ENCODE measurements around the gene ITPR2.

The ITPR2 gene

DNA sequence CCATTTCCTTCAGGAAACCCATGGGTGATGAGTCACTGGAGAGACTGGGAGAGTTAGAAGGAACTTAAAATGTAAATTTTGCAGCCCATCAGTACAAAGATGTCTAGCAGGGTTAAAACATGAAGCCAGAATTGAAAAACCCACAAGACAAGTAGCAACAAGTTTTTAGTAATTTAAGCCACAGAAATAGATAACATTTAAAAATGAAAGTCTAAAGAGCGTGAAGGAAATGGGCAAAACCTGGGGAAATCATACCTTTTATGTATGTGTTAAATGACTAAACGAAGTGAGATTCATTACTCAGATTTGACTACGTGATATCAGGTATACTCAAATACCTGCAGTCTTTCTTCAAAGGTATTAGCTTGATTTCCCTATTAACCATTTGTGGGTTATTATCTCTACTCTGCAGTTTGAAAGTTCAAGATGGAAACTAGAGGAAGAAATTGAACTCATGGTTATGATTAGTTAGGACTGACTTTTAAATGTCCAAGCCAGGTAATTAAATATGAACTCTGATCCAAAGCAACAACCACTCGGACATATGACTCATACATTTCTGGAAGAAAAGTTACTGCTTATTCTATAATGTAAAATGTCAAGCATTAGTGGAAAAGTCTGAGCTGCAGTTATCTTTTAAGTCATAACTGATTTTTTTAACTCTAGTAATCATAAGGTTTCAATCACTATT, 84.1 kb downstream of the ITPR2 start:
- Histone ChIP-seq H4K8ac (ENCODE audit: low read depth, low read length) (no peak overlapping the region), H2AFZ (ENCODE audit: insufficient read depth, low read length, poor library complexity) (no peak overlapping the region), H3K36me3 (ENCODE audit: control insufficient read depth in 1 of 2, insufficient read depth in 2 of 2, low read length in 2 of 2) (no peaks in the 10 kb centered on the region), H3K23ac (ENCODE audit: low read length) (no peak overlapping the region), H3K4me2 (ENCODE audit: low read length) (no peak overlapping the region), H3K4me3 (ENCODE audit: low read depth, low read length) (no peak overlapping the region), H2BK5ac (ENCODE audit: low read depth, low read length, poor library complexity) (no peak overlapping the region), H3K9ac (ENCODE audit: low read length) (no peak overlapping the region), H3K79me2 (ENCODE audit: control insufficient read depth, insufficient read depth, low read length, poor library complexity) (peaks cover 3% of the 10 kb centered on the region), H3K79me1 (ENCODE audit: low read length) (peaks cover 10% of the 10 kb centered on the region), H4K91ac (ENCODE audit: low read depth, low read length) (no peak overlapping the region), H3K4ac (ENCODE audit: low read depth, low read length) (no peak overlapping the region), H3K27ac (ENCODE audit: low read depth, low read length) (no peak overlapping the region), H2BK120ac (ENCODE audit: insufficient read depth, low read length, poor library complexity) (no peak overlapping the region), H2AK5ac (ENCODE audit: low read length) (no peak overlapping the region), H2BK12ac (ENCODE audit: low read length) (no peak overlapping the region), H3K27me3 (ENCODE audit: insufficient read depth, low read length) (no peaks in the 10 kb centered on the region), H3K9me3 (ENCODE audit: insufficient read depth, low read depth, low read length) (no peaks in the 10 kb centered on the region), H3K18ac (ENCODE audit: low read length) (no peak overlapping the region), H4K12ac (ENCODE audit: low read depth, low read length) (no peak overlapping the region), H3K4me1 (ENCODE audit: control insufficient read depth in 1 of 2, insufficient read depth in 2 of 2, low read length in 2 of 2) (peaks cover 11 to 25% of the 10 kb centered on the region in 2 experiments), H3K14ac (ENCODE audit: low read length) (no peak overlapping the region)
- no peak for DNase-seq
- WGBS (ENCODE audit: extremely low coverage, insufficient coverage, insufficient read length), result no CpG with 5 or more reads among the region's 4 CpGs

DNA sequence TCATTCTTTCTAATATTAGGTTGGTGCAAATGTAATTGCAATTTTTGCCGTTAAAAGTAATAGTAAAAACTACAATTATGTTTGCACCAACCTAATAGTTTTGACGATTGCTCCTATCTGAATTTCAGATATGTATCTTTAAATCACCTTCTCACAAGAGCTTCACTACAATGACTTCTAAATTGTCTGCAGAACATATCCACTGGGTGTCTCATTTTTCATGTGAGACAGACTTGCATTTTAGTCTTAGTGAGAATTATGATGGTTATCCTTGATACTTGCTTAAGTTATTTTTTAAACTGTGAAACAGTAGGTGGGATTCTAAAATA, 84.6 kb downstream of the ITPR2 start:
- Histone ChIP-seq H3K14ac (ENCODE audit: low read length) (no peak overlapping the region), H2AK5ac (ENCODE audit: low read length) (no peak overlapping the region), H3K4me2 (ENCODE audit: low read length) (no peak overlapping the region), H3K9ac (ENCODE audit: low read length) (no peak overlapping the region), H3K4ac (ENCODE audit: low read depth, low read length) (no peak overlapping the region), H3K9me3 (ENCODE audit: insufficient read depth, low read depth, low read length) (no peaks in the 10 kb centered on the region), H3K18ac (ENCODE audit: low read length) (no peak overlapping the region), H2BK5ac (ENCODE audit: low read depth, low read length, poor library complexity) (no peak overlapping the region), H4K91ac (ENCODE audit: low read depth, low read length) (no peak overlapping the region), H2BK120ac (ENCODE audit: insufficient read depth, low read length, poor library complexity) (no peak overlapping the region), H3K4me1 (ENCODE audit: control insufficient read depth in 1 of 2, insufficient read depth in 2 of 2, low read length in 2 of 2) (peaks cover 12 to 26% of the 10 kb centered on the region in 2 experiments), H3K27me3 (ENCODE audit: insufficient read depth, low read length) (no peaks in the 10 kb centered on the region), H2BK12ac (ENCODE audit: low read length) (no peak overlapping the region), H4K12ac (ENCODE audit: low read depth, low read length) (no peak overlapping the region), H3K36me3 (ENCODE audit: control insufficient read depth in 1 of 2, insufficient read depth in 2 of 2, low read length in 2 of 2) (no peaks in the 10 kb centered on the region), H4K8ac (ENCODE audit: low read depth, low read length) (no peak overlapping the region), H3K79me2 (ENCODE audit: control insufficient read depth, insufficient read depth, low read length, poor library complexity) (peaks cover 3% of the 10 kb centered on the region), H3K23ac (ENCODE audit: low read length) (no peak overlapping the region), H3K79me1 (ENCODE audit: low read length) (peaks cover 11% of the 10 kb centered on the region), H3K27ac (ENCODE audit: low read depth, low read length) (no peak overlapping the region), H3K4me3 (ENCODE audit: low read depth, low read length) (no peak overlapping the region), H2AFZ (ENCODE audit: insufficient read depth, low read length, poor library complexity) (no peak overlapping the region)
- no CpG with 5 or more reads among the region's 2 CpGs for WGBS (ENCODE audit: extremely low coverage, insufficient coverage, insufficient read length)
- DNase-seq, result no peak

DNA sequence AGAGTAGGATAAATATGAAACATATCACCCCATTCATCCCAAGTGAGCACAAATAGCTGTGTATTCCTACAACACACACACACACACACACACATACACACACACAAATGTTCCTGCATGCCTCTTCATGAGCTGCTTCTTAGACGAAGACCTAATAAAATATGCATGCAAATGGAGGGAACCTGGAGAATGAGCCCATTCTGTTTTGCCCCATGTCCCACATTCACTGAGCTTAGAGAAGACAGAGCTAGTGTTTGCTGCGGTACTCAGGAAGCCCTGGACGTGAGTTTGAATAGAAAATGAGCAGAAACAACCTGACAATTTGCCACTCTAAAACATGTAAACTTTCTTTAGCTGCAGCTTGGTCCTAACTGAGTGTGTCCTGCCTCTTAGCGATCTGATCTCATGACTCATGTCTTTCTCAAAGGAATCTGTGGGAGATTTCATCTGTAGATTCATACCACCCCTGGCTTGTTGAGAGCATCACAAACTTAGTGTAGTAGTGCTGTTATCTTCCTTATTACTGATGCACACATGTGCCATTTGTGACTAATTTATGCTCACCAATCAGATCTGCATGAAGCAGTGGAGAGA, 86.8 kb downstream of the ITPR2 start:
- Histone ChIP-seq H3K27ac (ENCODE audit: low read depth, low read length) (peak overlapping the region; percentile 70), H3K4me2 (ENCODE audit: low read length) (peak overlapping the region; percentile 17), H3K23ac (ENCODE audit: low read length) (no peak overlapping the region), H4K91ac (ENCODE audit: low read depth, low read length) (no peak overlapping the region), H2AK5ac (ENCODE audit: low read length) (no peak overlapping the region), H3K4ac (ENCODE audit: low read depth, low read length) (no peak overlapping the region), H3K9ac (ENCODE audit: low read length) (no peak overlapping the region), H4K12ac (ENCODE audit: low read depth, low read length) (no peak overlapping the region), H4K8ac (ENCODE audit: low read depth, low read length) (no peak overlapping the region), H3K9me3 (ENCODE audit: insufficient read depth, low read depth, low read length) (no peaks in the 10 kb centered on the region), H2BK12ac (ENCODE audit: low read length) (no peak overlapping the region), H3K36me3 (ENCODE audit: control insufficient read depth in 1 of 2, insufficient read depth in 2 of 2, low read length in 2 of 2) (no peaks in the 10 kb centered on the region), H3K79me2 (ENCODE audit: control insufficient read depth, insufficient read depth, low read length, poor library complexity) (peaks cover 4% of the 10 kb centered on the region), H3K4me1 (ENCODE audit: control insufficient read depth in 1 of 2, insufficient read depth in 2 of 2, low read length in 2 of 2) (peaks cover 12 to 22% of the 10 kb centered on the region in 2 experiments), H3K14ac (ENCODE audit: low read length) (no peak overlapping the region), H2BK120ac (ENCODE audit: insufficient read depth, low read length, poor library complexity) (no peak overlapping the region), H2BK5ac (ENCODE audit: low read depth, low read length, poor library complexity) (no peak overlapping the region), H2AFZ (ENCODE audit: insufficient read depth, low read length, poor library complexity) (no peak overlapping the region), H3K4me3 (ENCODE audit: low read depth, low read length) (no peak overlapping the region), H3K18ac (ENCODE audit: low read length) (no peak overlapping the region), H3K27me3 (ENCODE audit: insufficient read depth, low read length) (no peaks in the 10 kb centered on the region), H3K79me1 (ENCODE audit: low read length) (peaks cover 9% of the 10 kb centered on the region)
- WGBS (ENCODE audit: extremely low coverage, insufficient coverage, insufficient read length), result no CpG with 5 or more reads among the region's 4 CpGs
- DNase-seq, result peak; percentile 40 to 83

DNA sequence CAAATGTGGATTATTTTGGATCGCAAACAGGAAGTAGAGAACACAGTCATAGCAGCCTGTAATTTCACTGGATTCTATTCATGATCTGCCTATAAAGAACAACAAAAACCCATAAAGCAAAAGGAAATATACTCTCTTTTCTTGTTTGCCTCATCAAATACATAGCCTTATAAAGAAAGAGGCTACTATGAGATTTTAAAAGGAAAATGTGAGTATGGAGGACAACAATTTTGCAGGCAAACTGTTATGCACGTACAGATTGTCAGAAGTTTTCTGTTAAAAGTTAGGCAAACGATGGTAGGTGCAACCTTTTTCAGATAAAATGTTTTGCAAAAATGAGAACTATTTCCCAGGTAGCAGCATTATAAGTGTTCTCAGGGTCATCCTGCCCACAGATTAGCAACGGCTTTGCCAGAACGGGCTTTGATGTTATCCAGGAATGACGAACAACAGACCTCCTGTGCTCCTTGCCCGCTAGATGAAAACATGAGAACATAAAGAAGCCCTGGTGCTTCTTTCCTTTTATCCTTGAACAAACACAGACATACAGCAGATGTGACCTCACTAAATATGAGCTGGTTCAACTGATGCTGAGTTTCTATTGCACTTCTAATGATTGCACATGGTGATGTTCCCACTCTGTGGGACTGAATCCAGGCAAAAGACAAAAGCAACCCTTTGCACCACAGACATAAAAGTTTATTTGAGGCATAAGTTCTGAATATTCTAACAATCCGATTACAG, 88.1 kb downstream of the ITPR2 start:
- Histone ChIP-seq H3K14ac (ENCODE audit: low read length) (no peak overlapping the region), H3K4ac (ENCODE audit: low read depth, low read length) (no peak overlapping the region), H2AK5ac (ENCODE audit: low read length) (no peak overlapping the region), H3K36me3 (ENCODE audit: control insufficient read depth in 1 of 2, insufficient read depth in 2 of 2, low read length in 2 of 2) (no peaks in the 10 kb centered on the region), H4K91ac (ENCODE audit: low read depth, low read length) (no peak overlapping the region), H2BK120ac (ENCODE audit: insufficient read depth, low read length, poor library complexity) (no peak overlapping the region), H3K4me2 (ENCODE audit: low read length) (peak overlapping the region; percentile 17), H3K79me1 (ENCODE audit: low read length) (peaks cover 9% of the 10 kb centered on the region), H3K9ac (ENCODE audit: low read length) (no peak overlapping the region), H2AFZ (ENCODE audit: insufficient read depth, low read length, poor library complexity) (no peak overlapping the region), H3K18ac (ENCODE audit: low read length) (no peak overlapping the region), H3K79me2 (ENCODE audit: control insufficient read depth, insufficient read depth, low read length, poor library complexity) (peaks cover 4% of the 10 kb centered on the region), H2BK5ac (ENCODE audit: low read depth, low read length, poor library complexity) (no peak overlapping the region), H3K27me3 (ENCODE audit: insufficient read depth, low read length) (no peaks in the 10 kb centered on the region), H2BK12ac (ENCODE audit: low read length) (no peak overlapping the region), H3K9me3 (ENCODE audit: insufficient read depth, low read depth, low read length) (no peaks in the 10 kb centered on the region), H4K12ac (ENCODE audit: low read depth, low read length) (no peak overlapping the region), H3K23ac (ENCODE audit: low read length) (no peak overlapping the region), H3K27ac (ENCODE audit: low read depth, low read length) (peak overlapping the region; percentile 66), H3K4me1 (ENCODE audit: control insufficient read depth in 1 of 2, insufficient read depth in 2 of 2, low read length in 2 of 2) (peaks cover 8 to 16% of the 10 kb centered on the region in 2 experiments), H4K8ac (ENCODE audit: low read depth, low read length) (no peak overlapping the region), H3K4me3 (ENCODE audit: low read depth, low read length) (no peak overlapping the region)
- DNase-seq, result peak; percentile 40 to 74
- WGBS (ENCODE audit: extremely low coverage, insufficient coverage, insufficient read length), result no CpG with 5 or more reads among the region's 8 CpGs

Measured in trophoblast cell (in vitro differentiated cells and primary cell).